ENCODE measurements around the gene HEXA.

Gene HEXA

DNA sequence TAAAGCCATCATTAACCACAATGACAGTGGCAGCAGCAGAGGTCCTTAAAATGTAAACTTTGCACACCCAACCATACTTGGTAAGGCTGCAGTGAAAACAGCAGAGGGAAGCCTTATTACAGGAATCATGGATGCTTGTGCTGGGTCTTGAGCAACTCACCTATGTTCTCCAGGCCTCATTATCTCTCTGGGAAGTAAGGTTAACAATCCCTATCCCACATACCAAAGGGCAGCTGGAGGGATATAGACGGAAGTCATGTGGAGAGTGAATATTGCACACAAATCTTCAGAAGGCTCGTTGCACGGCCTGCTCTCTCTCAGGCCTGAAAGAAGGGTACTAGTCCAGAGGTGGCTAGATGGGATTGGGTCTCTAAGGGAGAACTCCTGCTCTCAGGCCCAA lies 30.0 kb downstream of the HEXA start (continued):
- TF ChIP-seq, protein P1, sequence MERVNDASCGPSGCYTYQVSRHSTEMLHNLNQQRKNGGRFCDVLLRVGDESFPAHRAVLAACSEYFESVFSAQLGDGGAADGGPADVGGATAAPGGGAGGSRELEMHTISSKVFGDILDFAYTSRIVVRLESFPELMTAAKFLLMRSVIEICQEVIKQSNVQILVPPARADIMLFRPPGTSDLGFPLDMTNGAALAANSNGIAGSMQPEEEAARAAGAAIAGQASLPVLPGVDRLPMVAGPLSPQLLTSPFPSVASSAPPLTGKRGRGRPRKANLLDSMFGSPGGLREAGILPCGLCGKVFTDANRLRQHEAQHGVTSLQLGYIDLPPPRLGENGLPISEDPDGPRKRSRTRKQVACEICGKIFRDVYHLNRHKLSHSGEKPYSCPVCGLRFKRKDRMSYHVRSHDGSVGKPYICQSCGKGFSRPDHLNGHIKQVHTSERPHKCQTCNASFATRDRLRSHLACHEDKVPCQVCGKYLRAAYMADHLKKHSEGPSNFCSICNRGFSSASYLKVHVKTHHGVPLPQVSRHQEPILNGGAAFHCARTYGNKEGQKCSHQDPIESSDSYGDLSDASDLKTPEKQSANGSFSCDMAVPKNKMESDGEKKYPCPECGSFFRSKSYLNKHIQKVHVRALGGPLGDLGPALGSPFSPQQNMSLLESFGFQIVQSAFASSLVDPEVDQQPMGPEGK (CRISPR knock-in tag; IDR thresholded peaks at IDR 0.05; ENCODE audit: borderline replicate concordance) = no peak
- TF ChIP-seq ZNF565 (CRISPR knock-in tag; conservative IDR thresholded peaks at IDR 0.05; ENCODE audit: low read depth) (no peak), PPARA (CRISPR knock-in tag; IDR thresholded peaks at IDR 0.05; ENCODE audit: borderline replicate concordance) (no peak)

DNA sequence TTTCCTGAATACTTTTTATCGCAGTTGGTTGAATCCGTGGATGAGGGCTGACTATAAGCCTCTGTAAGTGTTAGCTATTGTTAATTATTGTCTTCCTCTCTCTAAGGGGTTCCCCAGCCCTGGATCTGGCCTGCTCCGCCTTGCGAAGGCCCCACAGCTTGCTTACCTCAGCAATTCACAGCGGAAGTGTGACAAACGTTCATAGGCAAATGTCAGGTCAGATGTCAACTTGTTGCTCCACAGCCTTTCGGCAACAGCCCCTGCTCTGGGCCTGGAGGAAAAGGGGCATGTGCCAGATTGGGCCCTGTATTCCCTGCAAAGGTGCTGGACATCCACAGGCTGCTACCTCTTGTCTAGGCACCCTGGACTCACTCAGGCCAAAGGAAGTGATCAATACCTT lies 30.5 kb downstream of the HEXA start:
- TF ChIP-seq TCF4 (CRISPR knock-in tag; IDR thresholded peaks at IDR 0.05; ENCODE audit: borderline replicate concordance) (no peak), PPARA (CRISPR knock-in tag; IDR thresholded peaks at IDR 0.05; ENCODE audit: borderline replicate concordance) (no peak), ZFP3 (CRISPR knock-in tag; IDR thresholded peaks at IDR 0.05) (no peak)
- TF ChIP-seq, protein P2, sequence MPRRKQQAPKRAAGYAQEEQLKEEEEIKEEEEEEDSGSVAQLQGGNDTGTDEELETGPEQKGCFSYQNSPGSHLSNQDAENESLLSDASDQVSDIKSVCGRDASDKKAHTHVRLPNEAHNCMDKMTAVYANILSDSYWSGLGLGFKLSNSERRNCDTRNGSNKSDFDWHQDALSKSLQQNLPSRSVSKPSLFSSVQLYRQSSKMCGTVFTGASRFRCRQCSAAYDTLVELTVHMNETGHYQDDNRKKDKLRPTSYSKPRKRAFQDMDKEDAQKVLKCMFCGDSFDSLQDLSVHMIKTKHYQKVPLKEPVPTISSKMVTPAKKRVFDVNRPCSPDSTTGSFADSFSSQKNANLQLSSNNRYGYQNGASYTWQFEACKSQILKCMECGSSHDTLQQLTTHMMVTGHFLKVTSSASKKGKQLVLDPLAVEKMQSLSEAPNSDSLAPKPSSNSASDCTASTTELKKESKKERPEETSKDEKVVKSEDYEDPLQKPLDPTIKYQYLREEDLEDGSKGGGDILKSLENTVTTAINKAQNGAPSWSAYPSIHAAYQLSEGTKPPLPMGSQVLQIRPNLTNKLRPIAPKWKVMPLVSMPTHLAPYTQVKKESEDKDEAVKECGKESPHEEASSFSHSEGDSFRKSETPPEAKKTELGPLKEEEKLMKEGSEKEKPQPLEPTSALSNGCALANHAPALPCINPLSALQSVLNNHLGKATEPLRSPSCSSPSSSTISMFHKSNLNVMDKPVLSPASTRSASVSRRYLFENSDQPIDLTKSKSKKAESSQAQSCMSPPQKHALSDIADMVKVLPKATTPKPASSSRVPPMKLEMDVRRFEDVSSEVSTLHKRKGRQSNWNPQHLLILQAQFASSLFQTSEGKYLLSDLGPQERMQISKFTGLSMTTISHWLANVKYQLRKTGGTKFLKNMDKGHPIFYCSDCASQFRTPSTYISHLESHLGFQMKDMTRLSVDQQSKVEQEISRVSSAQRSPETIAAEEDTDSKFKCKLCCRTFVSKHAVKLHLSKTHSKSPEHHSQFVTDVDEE (CRISPR knock-in tag; IDR thresholded peaks at IDR 0.05) = no peak
- no peak for ATAC-seq

DNA sequence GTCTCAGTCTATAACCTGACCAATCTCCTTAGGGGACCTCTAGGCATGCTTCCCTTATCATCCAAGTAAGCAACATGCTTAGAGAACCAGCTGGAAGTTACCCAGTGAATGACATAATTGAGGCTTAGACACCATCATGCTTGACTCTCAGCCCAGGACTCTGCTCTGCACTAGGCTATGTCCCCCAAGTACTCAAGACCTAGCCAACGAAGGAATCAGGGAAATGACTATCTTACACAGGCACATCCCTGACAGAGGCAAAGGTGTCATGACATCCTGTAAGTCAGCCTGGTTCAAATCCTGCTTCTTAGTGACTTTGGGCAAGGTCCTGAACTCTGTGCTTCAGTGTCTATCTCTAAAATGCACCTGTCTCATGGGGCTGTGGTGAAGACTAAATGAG lies 31.2 kb downstream of the HEXA start:
- TF ChIP-seq, protein P2 (CRISPR knock-in tag; IDR thresholded peaks at IDR 0.05) = no peak
- TF ChIP-seq TOX (CRISPR knock-in tag; IDR thresholded peaks at IDR 0.05; ENCODE audit: borderline replicate concordance) = no peak
- TF ChIP-seq ZNF565 (CRISPR knock-in tag; conservative IDR thresholded peaks at IDR 0.05; ENCODE audit: low read depth) = no peak
- TF ChIP-seq RARB (CRISPR knock-in tag; IDR thresholded peaks at IDR 0.05) = no peak
- no peak for TF ChIP-seq ZFP30 (CRISPR knock-in tag; IDR thresholded peaks at IDR 0.05)
- TF ChIP-seq ISL1 (CRISPR knock-in tag; IDR thresholded peaks at IDR 0.05) = no peak
- TF ChIP-seq, protein P3, sequence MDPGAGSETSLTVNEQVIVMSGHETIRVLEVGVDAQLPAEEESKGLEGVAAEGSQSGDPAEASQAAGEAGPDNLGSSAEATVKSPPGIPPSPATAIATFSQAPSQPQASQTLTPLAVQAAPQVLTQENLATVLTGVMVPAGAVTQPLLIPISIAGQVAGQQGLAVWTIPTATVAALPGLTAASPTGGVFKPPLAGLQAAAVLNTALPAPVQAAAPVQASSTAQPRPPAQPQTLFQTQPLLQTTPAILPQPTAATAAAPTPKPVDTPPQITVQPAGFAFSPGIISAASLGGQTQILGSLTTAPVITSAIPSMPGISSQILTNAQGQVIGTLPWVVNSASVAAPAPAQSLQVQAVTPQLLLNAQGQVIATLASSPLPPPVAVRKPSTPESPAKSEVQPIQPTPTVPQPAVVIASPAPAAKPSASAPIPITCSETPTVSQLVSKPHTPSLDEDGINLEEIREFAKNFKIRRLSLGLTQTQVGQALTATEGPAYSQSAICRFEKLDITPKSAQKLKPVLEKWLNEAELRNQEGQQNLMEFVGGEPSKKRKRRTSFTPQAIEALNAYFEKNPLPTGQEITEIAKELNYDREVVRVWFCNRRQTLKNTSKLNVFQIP (CRISPR knock-in tag; IDR thresholded peaks at IDR 0.05; ENCODE audit: borderline replicate concordance, low read depth) = no peak
- no peak for TF ChIP-seq ARNTL (CRISPR knock-in tag; IDR thresholded peaks at IDR 0.05; ENCODE audit: borderline replicate concordance, low read depth)
- TF ChIP-seq ZNF70 (CRISPR knock-in tag; IDR thresholded peaks at IDR 0.05) = no peak
- TF ChIP-seq ESRRG (CRISPR knock-in tag; IDR thresholded peaks at IDR 0.05) = no peak
- no peak for TF ChIP-seq ZC3H10 (CRISPR knock-in tag; IDR thresholded peaks at IDR 0.05)
- no peak for TF ChIP-seq TCF4 (CRISPR knock-in tag; IDR thresholded peaks at IDR 0.05; ENCODE audit: borderline replicate concordance)
- TF ChIP-seq, protein P4, sequence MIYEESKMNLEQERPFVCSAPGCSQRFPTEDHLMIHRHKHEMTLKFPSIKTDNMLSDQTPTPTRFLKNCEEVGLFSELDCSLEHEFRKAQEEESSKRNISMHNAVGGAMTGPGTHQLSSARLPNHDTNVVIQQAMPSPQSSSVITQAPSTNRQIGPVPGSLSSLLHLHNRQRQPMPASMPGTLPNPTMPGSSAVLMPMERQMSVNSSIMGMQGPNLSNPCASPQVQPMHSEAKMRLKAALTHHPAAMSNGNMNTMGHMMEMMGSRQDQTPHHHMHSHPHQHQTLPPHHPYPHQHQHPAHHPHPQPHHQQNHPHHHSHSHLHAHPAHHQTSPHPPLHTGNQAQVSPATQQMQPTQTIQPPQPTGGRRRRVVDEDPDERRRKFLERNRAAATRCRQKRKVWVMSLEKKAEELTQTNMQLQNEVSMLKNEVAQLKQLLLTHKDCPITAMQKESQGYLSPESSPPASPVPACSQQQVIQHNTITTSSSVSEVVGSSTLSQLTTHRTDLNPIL (CRISPR knock-in tag; IDR thresholded peaks at IDR 0.05; ENCODE audit: low read depth) = no peak
- TF ChIP-seq, protein P1 (CRISPR knock-in tag; IDR thresholded peaks at IDR 0.05; ENCODE audit: borderline replicate concordance) = no peak
- ATAC-seq = no peak
